ENCODE measurements around the gene HOXA9.

Gene HOXA9

DNA sequence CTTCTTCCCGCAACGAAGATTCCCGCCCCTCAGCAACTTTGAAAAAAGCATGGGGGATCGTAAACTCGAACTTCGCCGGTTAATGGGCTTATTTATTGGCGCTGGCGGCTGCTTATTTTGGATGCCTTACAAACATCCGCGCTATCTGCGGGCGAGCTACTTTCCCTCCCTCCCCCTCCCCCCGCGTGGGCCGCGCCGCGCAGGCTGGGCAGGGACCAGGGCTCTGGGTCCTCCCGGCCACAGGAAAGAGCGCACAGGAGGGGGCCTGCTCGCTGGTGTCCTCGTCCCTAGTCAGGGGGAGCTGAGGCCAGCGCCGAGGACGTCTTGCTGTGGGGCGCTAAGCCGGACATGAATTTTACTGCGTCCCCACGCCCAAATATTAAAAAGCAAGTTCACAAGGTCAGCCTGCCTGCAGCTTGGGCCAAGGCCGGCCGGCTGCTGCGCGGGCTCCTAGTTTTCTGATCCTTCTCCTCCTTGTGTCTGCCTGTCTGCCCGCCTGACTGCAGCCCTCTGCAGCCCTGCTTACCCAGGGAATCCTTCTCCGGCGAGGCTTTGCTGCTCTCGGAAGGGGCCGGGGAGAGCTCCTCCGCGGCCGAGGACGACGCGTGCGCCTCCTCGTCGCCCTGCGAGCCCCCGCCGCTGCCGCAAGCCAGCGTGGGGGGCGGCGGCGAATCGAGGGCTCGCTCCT lies 7.6 kb upstream of the HOXA9 start:
- Mint-ChIP-seq H3K27ac (peak overlapping the region; percentile 68), H3K9me3 (no peaks in the 10 kb centered on the region), H3K36me3 (peaks cover 8% of the 10 kb centered on the region), H3K4me3 (no peak overlapping the region), H3K4me1 (peaks cover 10% of the 10 kb centered on the region), H3K27me3 (peaks cover 98% of the 10 kb centered on the region)
- DNase-seq = peak; percentile 20
- CTCF ChIA-PET = interaction anchor here (2.3 kb wide), 1 partner anchor 23 kb away, joined by 6 read pairs; no protein-coding TSS in a partner anchor

DNA sequence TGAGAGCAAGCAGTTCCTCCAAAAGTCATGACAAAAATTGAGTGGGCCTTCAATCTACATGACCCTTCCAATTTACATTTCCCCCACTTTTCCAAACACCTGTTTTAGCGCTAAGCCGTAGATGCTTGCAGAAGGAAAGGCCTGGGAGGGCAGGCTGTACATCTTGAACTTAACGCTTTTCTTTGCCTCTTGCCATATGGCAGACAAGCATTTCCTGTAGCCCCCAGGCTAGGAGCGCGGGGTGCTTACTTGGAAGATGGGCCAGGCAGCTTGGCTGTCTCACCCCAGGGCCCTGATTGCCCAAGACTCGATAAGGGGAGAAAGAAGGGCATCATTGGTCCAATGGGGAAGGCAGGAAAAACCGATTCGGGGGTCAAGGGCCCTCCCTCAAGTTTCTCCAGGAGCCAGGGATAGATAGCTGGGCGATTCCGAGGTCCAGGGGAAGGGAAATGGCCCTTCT lies 7.0 kb upstream of the HOXA9 start:
- Mint-ChIP-seq H3K9me3 (no peaks in the 10 kb centered on the region), H3K4me1 (peaks cover 10% of the 10 kb centered on the region), H3K36me3 (peaks cover 8% of the 10 kb centered on the region), H3K27me3 (peaks cover 98% of the 10 kb centered on the region), H3K4me3 (peak overlapping the region; percentile 27), H3K27ac (peak overlapping the region; percentile 68)
- DNase-seq = peak; percentile 17
- CTCF ChIA-PET = interaction anchor here (2.3 kb wide), 1 partner anchor 24 kb away, joined by 6 read pairs; no protein-coding TSS in a partner anchor

- DNase-seq = peak; percentile 19
- H3K36me3 Mint-ChIP-seq = peaks cover 8% of the 10 kb centered on the region
- H3K4me1 Mint-ChIP-seq = peaks cover 14% of the 10 kb centered on the region
- peaks cover 98% of the 10 kb centered on the region for H3K27me3 Mint-ChIP-seq
- peak overlapping the region; percentile 27 for H3K4me3 Mint-ChIP-seq
- H3K27ac Mint-ChIP-seq = peak overlapping the region; percentile 68
- H3K9me3 Mint-ChIP-seq = no peaks in the 10 kb centered on the region
- CTCF ChIA-PET = interaction anchor here (2.3 kb wide), 1 partner anchor 24 kb away, joined by 6 read pairs; no protein-coding TSS in a partner anchor
These were observed 6.4 kb upstream of the HOXA9 start for GRCh38 chr7:27171637-27172314.

- Mint-ChIP-seq H3K27ac (peak overlapping the region; percentile 67), H3K9me3 (no peaks in the 10 kb centered on the region), H3K4me3 (no peak overlapping the region), H3K36me3 (peaks cover 8% of the 10 kb centered on the region), H3K27me3 (peaks cover 98% of the 10 kb centered on the region), H3K4me1 (peaks cover 14% of the 10 kb centered on the region)
- CTCF ChIA-PET = interaction anchor here (2.3 kb wide), 1 partner anchor 25 kb away, joined by 6 read pairs; no protein-coding TSS in a partner anchor
- DNase-seq = no peak
These were observed 5.9 kb upstream of the HOXA9 start for GRCh38 chr7:27171325-27171636.

GRCh38 chr7:27170426-27171324 lies 5.3 kb upstream of the HOXA9 start:
- H3K27me3 Mint-ChIP-seq = peaks cover 98% of the 10 kb centered on the region
- H3K36me3 Mint-ChIP-seq = peaks cover 8% of the 10 kb centered on the region
- peaks cover 14% of the 10 kb centered on the region for H3K4me1 Mint-ChIP-seq
- CTCF ChIA-PET = interaction anchor here (0.6 to 2.3 kb wide), 2 partner anchors 25 to 768 kb away, joined by 4 to 6 read pairs; no protein-coding TSS in a partner anchor
- H3K4me3 Mint-ChIP-seq = no peak overlapping the region
- peak overlapping the region; percentile 79 for H3K27ac Mint-ChIP-seq
- no peak for DNase-seq
- H3K9me3 Mint-ChIP-seq = no peaks in the 10 kb centered on the region

DNA sequence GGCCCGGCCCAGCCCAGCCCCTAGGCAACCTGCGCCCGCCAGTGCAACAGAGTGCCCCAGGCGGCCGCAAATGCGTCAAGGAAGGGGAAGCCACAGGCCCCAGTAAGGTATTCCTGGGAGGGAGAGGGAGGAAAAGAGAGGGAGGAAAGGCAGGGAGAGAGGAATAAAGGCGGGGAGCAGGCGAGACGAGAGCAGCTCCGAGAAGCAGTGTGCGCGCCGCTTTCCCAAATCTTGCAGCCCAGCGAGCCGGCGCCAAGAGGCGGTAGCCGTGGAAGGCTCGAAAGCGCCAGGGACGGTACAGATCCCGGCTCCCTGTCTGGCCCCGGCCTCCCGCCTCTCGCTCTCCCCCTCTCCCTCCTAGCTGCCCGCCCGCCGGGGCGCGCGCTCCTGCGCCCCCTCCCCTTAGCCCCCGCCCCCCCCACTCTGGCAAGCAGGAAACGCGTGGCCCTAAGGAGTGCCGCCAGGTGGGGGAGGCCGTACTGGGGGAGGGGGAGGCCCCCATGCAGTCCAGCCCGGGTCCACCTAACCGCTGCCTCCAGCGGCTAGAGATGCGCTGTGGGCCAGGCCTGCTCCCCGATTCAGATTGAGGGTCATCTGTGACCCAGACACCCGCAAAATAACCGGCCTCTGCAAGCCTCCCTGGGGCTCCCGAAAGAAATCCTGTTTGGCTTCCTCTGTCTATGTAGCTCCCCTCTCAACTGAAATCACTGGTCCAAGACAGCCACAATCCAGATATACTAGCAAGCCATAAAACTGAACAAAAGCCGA lies 4.5 kb upstream of the HOXA9 start:
- peaks cover 14% of the 10 kb centered on the region for H3K4me1 Mint-ChIP-seq
- H3K4me3 Mint-ChIP-seq = no peak overlapping the region
- CTCF ChIA-PET = no interaction called here
- H3K9me3 Mint-ChIP-seq = no peaks in the 10 kb centered on the region
- peak overlapping the region; percentile 83 for H3K27ac Mint-ChIP-seq
- peaks cover 98% of the 10 kb centered on the region for H3K27me3 Mint-ChIP-seq
- peaks cover 7% of the 10 kb centered on the region for H3K36me3 Mint-ChIP-seq
- DNase-seq = no peak

- peak overlapping the region; percentile 33 for H3K27ac Mint-ChIP-seq
- CTCF ChIA-PET = interaction anchor here (1.4 to 1.6 kb wide), 3 partner anchors 11 to 74 kb away, joined by 3 to 8 read pairs (median 4); partner anchors contain the start of genes EVX1 and HOXA6
- peak overlapping the region; percentile 15 for H3K4me3 Mint-ChIP-seq
- peaks cover 99% of the 10 kb centered on the region for H3K27me3 Mint-ChIP-seq
- no peaks in the 10 kb centered on the region for H3K9me3 Mint-ChIP-seq
- H3K36me3 Mint-ChIP-seq = peaks cover 6% of the 10 kb centered on the region
- DNase-seq = no peak
- H3K4me1 Mint-ChIP-seq = peaks cover 12% of the 10 kb centered on the region
These were observed 3.1 kb upstream of the HOXA9 start for GRCh38 chr7:27168265-27168947.

- peaks cover 99% of the 10 kb centered on the region for H3K27me3 Mint-ChIP-seq
- H3K27ac Mint-ChIP-seq = peak overlapping the region; percentile 24
- H3K36me3 Mint-ChIP-seq = peaks cover 5% of the 10 kb centered on the region
- H3K4me1 Mint-ChIP-seq = peaks cover 12% of the 10 kb centered on the region
- CTCF ChIA-PET = interaction anchor here (1.4 to 1.6 kb wide), 3 partner anchors 12 to 74 kb away, joined by 3 to 8 read pairs (median 4); partner anchors contain the start of genes EVX1 and HOXA6
- DNase-seq = no peak
- peak overlapping the region; percentile 28 for H3K4me3 Mint-ChIP-seq
- H3K9me3 Mint-ChIP-seq = no peaks in the 10 kb centered on the region
These were observed 2.6 kb upstream of the HOXA9 start for GRCh38 chr7:27167916-27168264.

DNA sequence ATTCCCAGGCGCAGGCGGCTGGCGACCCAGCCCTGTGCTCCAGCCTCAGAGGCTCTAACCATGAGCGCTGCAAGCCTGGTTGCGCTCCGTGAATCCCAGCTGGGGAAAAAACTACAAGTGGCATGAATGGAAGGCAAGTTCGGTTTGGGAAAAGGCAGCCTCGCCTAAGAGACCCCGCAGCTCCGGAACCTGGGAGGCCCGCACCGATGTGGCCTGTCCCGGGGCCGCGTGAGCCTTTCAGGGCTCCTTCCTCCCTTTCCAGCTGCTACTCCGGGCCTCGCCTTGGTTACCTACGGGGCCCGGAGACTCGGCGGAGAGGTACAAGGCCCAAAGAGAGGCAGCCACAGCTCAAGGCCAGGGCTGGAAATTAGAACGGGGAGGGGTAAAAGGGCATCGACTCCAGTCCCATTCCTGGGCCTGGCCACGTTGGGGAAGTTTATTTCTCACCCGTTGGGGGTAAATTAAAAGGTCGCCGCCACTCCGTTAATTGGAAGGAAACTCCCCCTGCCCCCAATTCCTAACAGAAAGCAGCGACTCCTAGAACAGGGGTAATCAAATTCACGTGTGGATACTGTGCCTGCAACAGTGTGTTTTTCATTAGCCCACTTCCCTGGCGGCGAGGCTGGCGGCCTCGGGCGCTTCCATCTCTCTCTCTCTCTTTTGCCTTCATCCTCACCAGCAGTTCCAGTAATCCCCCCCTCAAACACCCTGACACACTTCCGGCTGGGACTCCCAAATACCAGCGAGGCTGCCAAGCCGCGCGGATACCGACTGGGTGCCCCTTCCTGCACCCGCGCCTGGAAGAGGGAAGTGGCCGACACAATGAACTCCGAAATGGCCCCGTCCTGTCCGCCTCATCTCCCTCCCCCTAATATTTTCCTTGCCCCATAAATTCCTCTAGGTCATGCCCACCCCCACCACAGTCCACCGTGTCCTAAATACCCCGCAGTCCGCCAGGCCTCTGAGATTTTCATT lies 1.5 kb upstream of the HOXA9 start:
- Mint-ChIP-seq H3K27me3 (peaks cover 99% of the 10 kb centered on the region), H3K36me3 (peaks cover 1% of the 10 kb centered on the region), H3K4me3 (peak overlapping the region; percentile 37), H3K27ac (peak overlapping the region; percentile 87), H3K4me1 (peaks cover 10% of the 10 kb centered on the region), H3K9me3 (no peaks in the 10 kb centered on the region)
- CTCF ChIA-PET = interaction anchor here (0.8 to 1.6 kb wide), 2 partner anchors 13 to 20 kb away, joined by 3 to 4 read pairs; no protein-coding TSS in a partner anchor
- DNase-seq = no peak

- DNase-seq = no peak
- Mint-ChIP-seq H3K27ac (peak overlapping the region; percentile 87), H3K27me3 (peaks cover 99% of the 10 kb centered on the region), H3K4me3 (peak overlapping the region; percentile 41), H3K4me1 (peaks cover 11% of the 10 kb centered on the region), H3K36me3 (no peaks in the 10 kb centered on the region), H3K9me3 (no peaks in the 10 kb centered on the region)
- CTCF ChIA-PET = interaction anchor here (0.8 kb wide), 1 partner anchor 21 kb away, joined by 3 read pairs; no protein-coding TSS in a partner anchor
These were observed 726 bp upstream of the HOXA9 start for GRCh38 chr7:27165996-27166530.

DNA sequence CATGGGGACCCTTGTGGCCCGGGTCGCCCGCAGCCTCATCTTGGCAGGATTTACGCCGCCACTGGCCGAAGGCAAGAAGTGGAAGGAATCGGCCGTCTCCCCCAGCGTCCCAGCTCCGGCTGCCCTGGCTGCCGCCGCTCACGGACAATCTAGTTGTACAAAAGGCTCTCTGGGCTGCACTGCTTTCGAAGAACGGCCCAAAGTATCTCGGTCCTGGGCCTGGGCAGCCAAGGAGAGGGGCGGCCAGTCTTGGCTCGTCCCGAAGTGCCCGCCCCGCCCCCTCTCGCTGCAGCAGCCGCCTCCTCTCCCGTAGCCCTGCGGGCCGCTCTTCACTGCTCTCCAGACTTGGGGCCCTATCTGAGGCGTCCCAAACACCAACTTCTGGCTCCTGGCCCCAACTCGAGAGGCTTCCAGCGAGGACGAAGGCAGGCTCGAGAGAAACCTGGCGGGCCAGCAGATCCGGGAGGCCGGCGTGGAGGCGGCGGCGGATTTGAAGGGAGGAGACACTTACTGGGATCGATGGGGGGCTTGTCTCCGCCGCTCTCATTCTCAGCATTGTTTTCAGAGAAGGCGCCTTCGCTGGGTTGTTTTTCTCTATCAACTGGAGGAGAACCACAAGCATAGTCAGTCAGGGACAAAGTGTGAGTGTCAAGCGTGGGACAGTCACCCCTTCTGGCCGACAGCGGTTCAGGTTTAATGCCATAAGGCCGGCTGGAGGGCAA lies 809 bp downstream of the HOXA9 start:
- Mint-ChIP-seq H3K4me3 (peak overlapping the region; percentile 41), H3K36me3 (no peaks in the 10 kb centered on the region), H3K9me3 (no peaks in the 10 kb centered on the region), H3K27me3 (peaks cover 99% of the 10 kb centered on the region), H3K4me1 (peaks cover 19% of the 10 kb centered on the region), H3K27ac (peak overlapping the region; percentile 69)
- DNase-seq = no peak
- CTCF ChIA-PET = no interaction called here

All from activated naive CD4-positive, alpha-beta T cell treated with anti-CD3 and anti-CD28 coated beads, Interleukin-2, amount 10 ng/mL, durations not matched to agents 7 days and 5 days (primary cell).